ENCODE measurements around the gene TMEM181.

TMEM181 gene

GRCh38 chr6:158528826-158529225, 31.1 kb upstream of the TMEM181 start:
- no peak for TF ChIP-seq CTCF (IDR thresholded peaks at IDR 0.05; ENCODE audit: extremely low read depth, missing control alignments)

GRCh38 chr6:158529629-158530028, 30.3 kb upstream of the TMEM181 start:
- no peak for DNase-seq (ENCODE audit: low spot score)
- TF ChIP-seq CTCF (IDR thresholded peaks at IDR 0.05; ENCODE audit: extremely low read depth, missing control alignments), result no peak

More at GRCh38 chr6:158528826-158529225, 31.1 kb upstream of the TMEM181 start:
- DNase-seq (ENCODE audit: low spot score), result no peak

GRCh38 chr6:158531566-158531965, 28.3 kb upstream of the TMEM181 start:
- DNase-seq (ENCODE audit: low spot score), result no peak
- TF ChIP-seq CTCF (IDR thresholded peaks at IDR 0.05; ENCODE audit: extremely low read depth, missing control alignments), result no peak

GRCh38 chr6:158531970-158532369, 27.9 kb upstream of the TMEM181 start:
- TF ChIP-seq CTCF (IDR thresholded peaks at IDR 0.05; ENCODE audit: extremely low read depth, missing control alignments), result no peak
- DNase-seq (ENCODE audit: low spot score), result no peak

GRCh38 chr6:158536084-158536890, 23.6 kb upstream of the TMEM181 start:
- TF ChIP-seq CTCF (IDR thresholded peaks at IDR 0.05; ENCODE audit: extremely low read depth, missing control alignments), result no peak
- DNase-seq (ENCODE audit: low spot score), result peak; percentile 88

GRCh38 chr6:158536891-158537798, 22.7 kb upstream of the TMEM181 start:
- peak; percentile 59 for DNase-seq (ENCODE audit: low spot score)
- no peak for TF ChIP-seq CTCF (IDR thresholded peaks at IDR 0.05; ENCODE audit: extremely low read depth, missing control alignments)

- TF ChIP-seq CTCF (IDR thresholded peaks at IDR 0.05; ENCODE audit: extremely low read depth, missing control alignments), result no peak
- DNase-seq (ENCODE audit: low spot score), result no peak
These were observed 21.1 kb upstream of the TMEM181 start for GRCh38 chr6:158538741-158539140.

All from GM20000 (cell line).